ENCODE results near the gene SYCE3.

Gene SYCE3

GRCh38 chr22:50540381-50540780, 22.3 kb downstream of the SYCE3 start:
- Histone ChIP-seq H3K4me3 (ENCODE audit: low read length, poor library complexity, severe bottlenecking) (no peak overlapping the region), H3K9me2 (replicated peaks; ENCODE audit: low read depth, low read length) (no peaks in the 10 kb centered on the region), H3K9ac (ENCODE audit: low read depth, low read length, poor library complexity, severe bottlenecking) (no peak overlapping the region), H3K4me2 (ENCODE audit: low read depth, low read length, poor library complexity, severe bottlenecking) (no peak overlapping the region), H3K9me3 (ENCODE audit: insufficient read depth, low read depth, low read length) (no peaks in the 10 kb centered on the region), H2AFZ (ENCODE audit: low read length) (no peak overlapping the region), H3K4me1 (ENCODE audit: insufficient read depth, low read length, poor library complexity, severe bottlenecking) (peaks cover 10% of the 10 kb centered on the region), H3F3A (ENCODE audit: low read depth) (no peaks in the 10 kb centered on the region), H3K27me3 (ENCODE audit: insufficient read depth, low read length, poor library complexity, severe bottlenecking) (no peaks in the 10 kb centered on the region), H3K36me3 (ENCODE audit: insufficient read depth, low read length) (no peaks in the 10 kb centered on the region), H4K20me1 (ENCODE audit: insufficient read depth, low read length, poor library complexity, severe bottlenecking) (no peaks in the 10 kb centered on the region), H3K79me2 (ENCODE audit: insufficient read depth, low read length) (no peaks in the 10 kb centered on the region)
- no peak for TF ChIP-seq CTCF (conservative IDR thresholded peaks at IDR 0.05; ENCODE audit: low read length)
- TF ChIP-seq EZH2phosphoT487 (IDR thresholded peaks at IDR 0.05; ENCODE audit: borderline replicate concordance) = no peak

DNA sequence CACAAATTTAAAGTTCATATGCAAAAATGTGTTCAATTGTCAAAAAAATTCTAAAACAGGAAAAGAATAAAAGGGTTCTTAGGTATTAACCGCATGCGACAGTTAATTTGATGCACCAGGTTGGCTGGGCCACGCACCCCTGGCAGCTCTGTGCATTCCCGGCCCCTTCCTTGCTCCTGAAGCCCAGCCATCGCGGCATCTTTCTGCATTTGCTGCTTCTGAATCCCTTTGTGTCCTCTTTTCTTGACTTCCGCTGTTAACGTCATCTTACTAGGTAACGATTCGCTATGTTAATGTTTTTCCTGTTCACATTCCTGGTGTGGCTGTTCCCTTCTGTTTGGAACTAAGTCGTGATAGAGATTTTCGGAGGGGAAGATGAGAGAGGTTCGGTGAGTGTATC, 25.0 kb downstream of the SYCE3 start:
- no peaks in the 10 kb centered on the region for H3K9me2 ChIP-seq (replicated peaks; ENCODE audit: low read depth, low read length)
- no peaks in the 10 kb centered on the region for H4K20me1 ChIP-seq (ENCODE audit: insufficient read depth, low read length, poor library complexity, severe bottlenecking)
- no peaks in the 10 kb centered on the region for H3F3A ChIP-seq (ENCODE audit: low read depth)
- H3K36me3 ChIP-seq (ENCODE audit: insufficient read depth, low read length) = no peaks in the 10 kb centered on the region
- H3K9me3 ChIP-seq (ENCODE audit: insufficient read depth, low read depth, low read length) = no peaks in the 10 kb centered on the region
- TF ChIP-seq CTCF (conservative IDR thresholded peaks at IDR 0.05; ENCODE audit: low read length) = no peak
- TF ChIP-seq EZH2phosphoT487 (IDR thresholded peaks at IDR 0.05; ENCODE audit: borderline replicate concordance) = no peak
- peaks cover 3% of the 10 kb centered on the region for H3K4me1 ChIP-seq (ENCODE audit: insufficient read depth, low read length, poor library complexity, severe bottlenecking)
- no peak overlapping the region for H2AFZ ChIP-seq (ENCODE audit: low read length)
- H3K9ac ChIP-seq (ENCODE audit: low read depth, low read length, poor library complexity, severe bottlenecking) = no peak overlapping the region
- H3K4me2 ChIP-seq (ENCODE audit: low read depth, low read length, poor library complexity, severe bottlenecking) = no peak overlapping the region
- H3K27me3 ChIP-seq (ENCODE audit: insufficient read depth, low read length, poor library complexity, severe bottlenecking) = no peaks in the 10 kb centered on the region
- H3K79me2 ChIP-seq (ENCODE audit: insufficient read depth, low read length) = no peaks in the 10 kb centered on the region
- H3K4me3 ChIP-seq (ENCODE audit: low read length, poor library complexity, severe bottlenecking) = no peak overlapping the region

- Histone ChIP-seq H3K9ac (ENCODE audit: low read depth, low read length, poor library complexity, severe bottlenecking) (no peak overlapping the region), H3K4me1 (ENCODE audit: insufficient read depth, low read length, poor library complexity, severe bottlenecking) (peaks cover 3% of the 10 kb centered on the region), H3K79me2 (ENCODE audit: insufficient read depth, low read length) (no peaks in the 10 kb centered on the region), H3K4me3 (ENCODE audit: low read length, poor library complexity, severe bottlenecking) (no peak overlapping the region), H3K4me2 (ENCODE audit: low read depth, low read length, poor library complexity, severe bottlenecking) (no peak overlapping the region), H3F3A (ENCODE audit: low read depth) (no peaks in the 10 kb centered on the region), H4K20me1 (ENCODE audit: insufficient read depth, low read length, poor library complexity, severe bottlenecking) (no peaks in the 10 kb centered on the region), H3K36me3 (ENCODE audit: insufficient read depth, low read length) (no peaks in the 10 kb centered on the region), H2AFZ (ENCODE audit: low read length) (no peak overlapping the region), H3K9me3 (ENCODE audit: insufficient read depth, low read depth, low read length) (no peaks in the 10 kb centered on the region), H3K9me2 (replicated peaks; ENCODE audit: low read depth, low read length) (no peaks in the 10 kb centered on the region), H3K27me3 (ENCODE audit: insufficient read depth, low read length, poor library complexity, severe bottlenecking) (no peaks in the 10 kb centered on the region)
- TF ChIP-seq EZH2phosphoT487 (IDR thresholded peaks at IDR 0.05; ENCODE audit: borderline replicate concordance) (no peak), CTCF (conservative IDR thresholded peaks at IDR 0.05; ENCODE audit: low read length) (no peak)
Observed at GRCh38 chr22:50536226-50536625, 26.5 kb downstream of the SYCE3 start.

Measured in Loucy (cell line).